Activated CD4-positive, alpha-beta T cell treated with anti-CD3 and anti-CD28 coated beads for 48 hours (primary cell): ENCODE results near the gene IHH.

ENCODE experiments used
- DNase-seq: peaks from one replicate; pipeline ENCODE4 v3.0.0-alpha.2; 2020

IHH gene

GRCh38 chr2:219037783-219038499 lies 22.8 kb downstream of the IHH start:
- DNase-seq, result no peak

- no peak for DNase-seq
Measured at GRCh38 chr2:219035942-219036341, 24.8 kb downstream of the IHH start.

GRCh38 chr2:219034823-219035222 lies 25.9 kb downstream of the IHH start:
- DNase-seq, result no peak

GRCh38 chr2:219032051-219032745 lies 28.5 kb downstream of the IHH start:
- no peak for DNase-seq

GRCh38 chr2:219031005-219031738 lies 29.5 kb downstream of the IHH start:
- no peak for DNase-seq

GRCh38 chr2:219030177-219030940 lies 30.4 kb downstream of the IHH start:
- DNase-seq, result no peak

- peak; percentile 85 for DNase-seq
Measured at GRCh38 chr2:219029829-219030165, 30.9 kb downstream of the IHH start.

- DNase-seq, result no peak
Measured at GRCh38 chr2:219028996-219029828, 31.5 kb downstream of the IHH start.

- DNase-seq, result no peak
Measured at GRCh38 chr2:219028141-219028540, 32.6 kb downstream of the IHH start.

- DNase-seq, result no peak
Measured at GRCh38 chr2:219027511-219028055, 33.1 kb downstream of the IHH start.

GRCh38 chr2:219026946-219027345 lies 33.8 kb downstream of the IHH start:
- DNase-seq, result no peak

- DNase-seq, result no peak
Measured at GRCh38 chr2:219025637-219026585, 34.8 kb downstream of the IHH start.

- no peak for DNase-seq
Measured at GRCh38 chr2:219024059-219024458, 36.7 kb downstream of the IHH start.

GRCh38 chr2:219023045-219023605 lies 37.6 kb downstream of the IHH start:
- DNase-seq, result no peak

GRCh38 chr2:219022616-219023015 lies 38.1 kb downstream of the IHH start:
- no peak for DNase-seq

- no peak for DNase-seq
Measured at GRCh38 chr2:219022041-219022440, 38.7 kb downstream of the IHH start.

GRCh38 chr2:219021591-219021990 lies 39.1 kb downstream of the IHH start:
- no peak for DNase-seq

- DNase-seq, result no peak
Measured at GRCh38 chr2:219020604-219021365, 39.9 kb downstream of the IHH start.

- DNase-seq, result no peak
Measured at GRCh38 chr2:219019436-219019835, 41.3 kb downstream of the IHH start.

GRCh38 chr2:219018726-219019125 lies 42.0 kb downstream of the IHH start:
- DNase-seq, result no peak
